HL-60 (cell line): ENCODE measurements around the gene FUT8.

Experiments used
- DNase-seq, 2 experiments: peaks; one replicate each; pipeline ENCODE4 v3.0.0-alpha.2; 2010 to 2020; ENCODE audit warnings: low read depth in 1 of 2, low spot score in 1 of 2
- H3K27ac ChIP-seq: fragments of 250-450 bp; sonication (Bioruptor Pico); replicated peaks from 2 replicates; pipeline ENCODE4 v1.5.1; 2020; ENCODE audit warnings: mild to moderate bottlenecking, moderate library complexity
- H3K27me3 ChIP-seq: fragments of 250-450 bp; sonication (Bioruptor Pico); 2 replicates; pipeline ENCODE4 v1.5.1; 2021; ENCODE audit warnings: mild to moderate bottlenecking, moderate library complexity; ENCODE audit not compliant: insufficient read depth, poor library complexity, severe bottlenecking
- H3K4me3 ChIP-seq: replicated peaks from 2 replicates; pipeline ENCODE4 v1.5.1; 2011; ENCODE audit warnings: mild to moderate bottlenecking, control low read depth, low read length; ENCODE audit not compliant: insufficient read depth
- GABPA ChIP-seq: IDR thresholded peaks from 2 replicates; pipeline ENCODE4 v1.6.1; 2012; ENCODE audit warnings: low read depth
- POLR2AphosphoS5 ChIP-seq: IDR thresholded peaks from 2 replicates; pipeline ENCODE4 v1.6.1; 2012; ENCODE audit warnings: low read depth
- SPI1 ChIP-seq: IDR thresholded peaks from 2 replicates; pipeline ENCODE4 v1.6.1; 2012; ENCODE audit warnings: low read depth, mild to moderate bottlenecking, borderline replicate concordance
- TF ChIP-seq, protein P1 (sequence below): IDR thresholded peaks from 2 replicates; pipeline ENCODE4 v1.6.1; 2012; ENCODE audit warnings: low read depth; ENCODE audit not compliant: insufficient replicate concordance
- TF ChIP-seq, protein P2 (sequence below): IDR thresholded peaks from one replicate; pipeline ENCODE4 v1.5.1; 2011; ENCODE audit warnings: low read length, control low read depth, inconsistent platforms; ENCODE audit not compliant: insufficient read depth

FUT8 gene

DNA sequence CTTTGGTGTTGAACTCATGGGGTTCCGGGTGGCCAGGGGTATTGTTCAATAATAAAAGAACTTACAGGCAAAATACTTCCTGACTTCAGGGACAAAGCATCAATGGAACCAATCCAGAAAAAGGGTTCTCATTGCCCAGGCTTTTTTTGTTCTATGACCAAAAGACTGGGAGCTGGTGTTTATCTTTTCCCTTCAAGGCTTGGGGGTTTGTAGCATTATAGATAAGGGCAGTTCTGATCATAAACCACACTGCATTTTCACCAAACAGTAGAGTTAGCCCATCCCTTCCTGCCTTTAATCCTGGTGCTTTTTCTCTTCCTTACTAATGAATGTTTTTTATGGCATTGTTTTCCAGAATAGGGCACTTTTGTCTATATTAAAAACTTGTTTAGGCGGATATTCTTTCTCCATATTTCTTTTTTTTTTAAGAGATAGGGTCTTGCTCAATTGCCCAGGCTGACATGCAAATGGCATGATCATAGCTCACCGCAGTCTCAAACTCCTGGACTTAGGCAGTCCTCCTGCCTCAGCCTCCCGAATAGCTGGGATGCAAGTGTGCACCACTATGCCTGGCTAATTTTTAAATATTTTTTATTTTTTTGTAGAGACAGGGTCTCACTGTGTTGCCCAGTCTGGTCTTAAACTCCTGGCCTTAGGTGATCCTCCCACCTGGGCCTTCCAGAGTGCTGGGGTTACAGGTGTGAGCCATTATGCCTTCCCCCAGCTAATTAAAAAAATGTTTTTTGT lies 9.7 kb downstream of the FUT8 start:
- no peak overlapping the region for H3K27ac ChIP-seq
- no peak overlapping the region for H3K4me3 ChIP-seq
- TF ChIP-seq GABPA (no peak), SPI1 (no peak), POLR2AphosphoS5 (no peak)
- TF ChIP-seq, protein P1, sequence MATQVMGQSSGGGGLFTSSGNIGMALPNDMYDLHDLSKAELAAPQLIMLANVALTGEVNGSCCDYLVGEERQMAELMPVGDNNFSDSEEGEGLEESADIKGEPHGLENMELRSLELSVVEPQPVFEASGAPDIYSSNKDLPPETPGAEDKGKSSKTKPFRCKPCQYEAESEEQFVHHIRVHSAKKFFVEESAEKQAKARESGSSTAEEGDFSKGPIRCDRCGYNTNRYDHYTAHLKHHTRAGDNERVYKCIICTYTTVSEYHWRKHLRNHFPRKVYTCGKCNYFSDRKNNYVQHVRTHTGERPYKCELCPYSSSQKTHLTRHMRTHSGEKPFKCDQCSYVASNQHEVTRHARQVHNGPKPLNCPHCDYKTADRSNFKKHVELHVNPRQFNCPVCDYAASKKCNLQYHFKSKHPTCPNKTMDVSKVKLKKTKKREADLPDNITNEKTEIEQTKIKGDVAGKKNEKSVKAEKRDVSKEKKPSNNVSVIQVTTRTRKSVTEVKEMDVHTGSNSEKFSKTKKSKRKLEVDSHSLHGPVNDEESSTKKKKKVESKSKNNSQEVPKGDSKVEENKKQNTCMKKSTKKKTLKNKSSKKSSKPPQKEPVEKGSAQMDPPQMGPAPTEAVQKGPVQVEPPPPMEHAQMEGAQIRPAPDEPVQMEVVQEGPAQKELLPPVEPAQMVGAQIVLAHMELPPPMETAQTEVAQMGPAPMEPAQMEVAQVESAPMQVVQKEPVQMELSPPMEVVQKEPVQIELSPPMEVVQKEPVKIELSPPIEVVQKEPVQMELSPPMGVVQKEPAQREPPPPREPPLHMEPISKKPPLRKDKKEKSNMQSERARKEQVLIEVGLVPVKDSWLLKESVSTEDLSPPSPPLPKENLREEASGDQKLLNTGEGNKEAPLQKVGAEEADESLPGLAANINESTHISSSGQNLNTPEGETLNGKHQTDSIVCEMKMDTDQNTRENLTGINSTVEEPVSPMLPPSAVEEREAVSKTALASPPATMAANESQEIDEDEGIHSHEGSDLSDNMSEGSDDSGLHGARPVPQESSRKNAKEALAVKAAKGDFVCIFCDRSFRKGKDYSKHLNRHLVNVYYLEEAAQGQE = no peak
- TF ChIP-seq, protein P2, sequence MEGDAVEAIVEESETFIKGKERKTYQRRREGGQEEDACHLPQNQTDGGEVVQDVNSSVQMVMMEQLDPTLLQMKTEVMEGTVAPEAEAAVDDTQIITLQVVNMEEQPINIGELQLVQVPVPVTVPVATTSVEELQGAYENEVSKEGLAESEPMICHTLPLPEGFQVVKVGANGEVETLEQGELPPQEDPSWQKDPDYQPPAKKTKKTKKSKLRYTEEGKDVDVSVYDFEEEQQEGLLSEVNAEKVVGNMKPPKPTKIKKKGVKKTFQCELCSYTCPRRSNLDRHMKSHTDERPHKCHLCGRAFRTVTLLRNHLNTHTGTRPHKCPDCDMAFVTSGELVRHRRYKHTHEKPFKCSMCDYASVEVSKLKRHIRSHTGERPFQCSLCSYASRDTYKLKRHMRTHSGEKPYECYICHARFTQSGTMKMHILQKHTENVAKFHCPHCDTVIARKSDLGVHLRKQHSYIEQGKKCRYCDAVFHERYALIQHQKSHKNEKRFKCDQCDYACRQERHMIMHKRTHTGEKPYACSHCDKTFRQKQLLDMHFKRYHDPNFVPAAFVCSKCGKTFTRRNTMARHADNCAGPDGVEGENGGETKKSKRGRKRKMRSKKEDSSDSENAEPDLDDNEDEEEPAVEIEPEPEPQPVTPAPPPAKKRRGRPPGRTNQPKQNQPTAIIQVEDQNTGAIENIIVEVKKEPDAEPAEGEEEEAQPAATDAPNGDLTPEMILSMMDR = no peak
- no peaks in the 10 kb centered on the region for H3K27me3 ChIP-seq
- DNase-seq = no peak

DNA sequence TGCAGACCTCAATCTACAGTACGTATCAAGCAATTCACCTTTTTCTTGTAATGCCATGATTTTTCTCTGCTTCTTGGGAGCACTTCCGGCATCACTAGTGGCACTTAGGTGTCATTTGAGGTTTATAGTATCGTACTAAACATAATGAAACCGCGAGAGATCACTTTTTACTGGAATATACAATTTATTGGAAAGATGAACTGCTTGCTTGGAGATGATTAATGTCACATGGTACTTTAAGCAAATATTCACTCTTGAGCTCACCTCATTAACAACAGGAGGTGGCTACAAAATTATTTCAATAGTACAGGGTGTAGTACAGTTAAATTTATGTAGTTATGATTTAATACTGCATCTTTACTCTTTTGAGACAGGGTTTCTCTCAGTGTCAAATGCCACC lies 11.5 kb downstream of the FUT8 start:
- H3K27me3 ChIP-seq = no peaks in the 10 kb centered on the region
- H3K27ac ChIP-seq = no peak overlapping the region
- H3K4me3 ChIP-seq = no peak overlapping the region
- TF ChIP-seq SPI1 = no peak
- no peak for TF ChIP-seq POLR2AphosphoS5
- TF ChIP-seq, protein P2 = no peak
- TF ChIP-seq, protein P1 = no peak
- no peak for TF ChIP-seq GABPA
- no peak for DNase-seq

DNA sequence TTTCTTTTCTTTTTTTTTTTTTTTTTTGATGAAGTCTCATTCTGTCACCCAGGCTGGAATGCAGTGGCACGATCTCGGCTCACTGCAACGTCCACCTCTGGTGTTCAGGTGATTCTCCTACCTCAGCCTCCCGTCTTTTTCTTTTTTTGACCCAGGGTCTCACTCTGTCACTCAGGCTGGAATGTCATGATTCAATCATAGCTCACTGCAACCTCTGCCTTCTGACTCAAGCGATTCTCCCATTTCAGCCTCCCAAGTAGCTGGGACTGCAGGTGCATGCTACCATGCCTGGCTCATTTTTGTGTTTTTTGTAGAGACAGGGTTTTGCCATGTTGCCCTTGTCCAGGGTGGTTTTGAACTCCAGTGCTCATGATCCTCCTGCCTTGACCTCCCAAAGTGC lies 12.0 kb downstream of the FUT8 start:
- TF ChIP-seq, protein P1 = no peak
- TF ChIP-seq POLR2AphosphoS5 = no peak
- Histone ChIP-seq H3K27ac (no peak overlapping the region), H3K27me3 (no peaks in the 10 kb centered on the region), H3K4me3 (no peak overlapping the region)
- DNase-seq = no peak
